ENCODE results near the gene PDE4D.

GRCh38 chr5:59267033-59267432 is 626.5 kb downstream of the PDE4D start:
- no peak for TF ChIP-seq CTCF (IDR thresholded peaks at IDR 0.05)
- no peak for TF ChIP-seq POLR2A (IDR thresholded peaks at IDR 0.05)
